T-cell (primary cell): ENCODE data around the gene AKAP6. TPM values are rescaled to one million over a fixed set of nuclear protein-coding genes. Genes with fewer than 3 reads are reported as not detected.
"Not testable (repeated sequence)": the region's sequence is repeated elsewhere in the genome, so short reads cannot be mapped to it uniquely, and the experiment has no call there.

Experiments
- ATAC-seq, 4 experiments: fragments of 200-7000 bp in 3 of 4; fragments of 150-1000 bp in 1 of 4; cut with Tn5 transposase; replicated peaks in 1 of 4; 1 replicate in 3 of 4; 2 replicates in 1 of 4; pipeline ENCODE4 v1.10.0; 2021; ENCODE audit warnings: moderate library complexity in 3 of 4, mild to moderate bottlenecking in 2 of 4, moderate number of reproducible peaks in 1 of 4
- CTCF ChIA-PET, 2 donors: fragments of 300-600 bp; sonication (Branson Sonifier 250); formaldehyde crosslinking; loops; one replicate each; lab custom pipeline; 2022; ENCODE audit warnings: antibody characterized with exemption in 2 of 2; lab: Charles Lee
- POLR2A ChIA-PET, 2 donors: fragments of 300-600 bp; sonication (Branson Sonifier 250); formaldehyde crosslinking; loops; one replicate each; lab custom pipeline; 2022; ENCODE audit warnings: antibody characterized with exemption in 2 of 2; lab: Charles Lee
- DNase-seq, 35 experiments: peaks; one replicate each; pipeline versions ENCODE4 v3.0.0 to v3.0.0-alpha.2; 2013 to 2023
- H3K27ac ChIP-seq: one replicate; pipeline ENCODE4 v1.5.1; 2013; ENCODE audit warnings: low read length
- H3K27me3 ChIP-seq, 2 experiments: replicated peaks in 1 of 2; 1 replicate in 1 of 2; 2 replicates in 1 of 2; pipeline versions ENCODE4 v1.6.1 to v1.7.0; 2013; ENCODE audit warnings: low read length in 1 of 2, mixed read lengths in 1 of 2; ENCODE audit not compliant: control insufficient read depth in 2 of 2, insufficient read depth in 2 of 2; ENCODE audit errors: extremely low read depth in 1 of 2
- H3K36me3 ChIP-seq, 2 donors: 1 replicate in 1 of 2; 2 replicates in 1 of 2; pipeline versions ENCODE4 v1.6.1 to v1.7.0; 2013; ENCODE audit warnings: low read length in 1 of 2; ENCODE audit not compliant: control insufficient read depth in 2 of 2, insufficient read depth in 1 of 2; ENCODE audit errors: extremely low read depth in 1 of 2
- H3K4me1 ChIP-seq, 2 experiments: 1 replicate in 1 of 2; 2 replicates in 1 of 2; pipeline versions ENCODE4 v1.6.1 to v1.7.0; 2013; ENCODE audit warnings: low read length in 2 of 2, mixed read lengths in 1 of 2; ENCODE audit not compliant: insufficient read depth in 2 of 2, control insufficient read depth in 1 of 2; ENCODE audit errors: extremely low read depth in 1 of 2
- H3K4me3 ChIP-seq, 2 donors: 1 replicate in 1 of 2; 2 replicates in 1 of 2; pipeline versions ENCODE4 v1.5.1 to v1.7.0; 2013; ENCODE audit warnings: mild to moderate bottlenecking in 2 of 2, low read length in 1 of 2, moderate library complexity in 1 of 2; ENCODE audit not compliant: control insufficient read depth in 1 of 2; ENCODE audit errors: extremely low read depth in 1 of 2
- H3K9me3 ChIP-seq: 2 replicates; pipeline ENCODE4 v1.7.0; 2013
- H3K27ac Mint-ChIP-seq, 2 donors: one replicate each; pipeline ENCODE4 v1.8.0; 2020 to 2021; ENCODE audit warnings: mild to moderate bottlenecking in 2 of 2, mixed read lengths in 2 of 2
- H3K27me3 Mint-ChIP-seq, 2 donors: one replicate each; pipeline ENCODE4 v1.8.0; 2021 to 2022; ENCODE audit warnings: mixed read lengths in 2 of 2
- H3K36me3 Mint-ChIP-seq: one replicate; pipeline ENCODE4 v1.8.0; 2021; ENCODE audit warnings: mixed read lengths
- H3K4me1 Mint-ChIP-seq, 3 donors: one replicate each; pipeline ENCODE4 v1.8.0; 2020 to 2022; ENCODE audit warnings: mixed read lengths in 3 of 3, mild to moderate bottlenecking in 1 of 3
- H3K4me3 Mint-ChIP-seq, 3 donors: one replicate each; pipeline ENCODE4 v1.8.0; 2020 to 2022; ENCODE audit warnings: mild to moderate bottlenecking in 3 of 3, mixed read lengths in 3 of 3, moderate library complexity in 3 of 3
- H3K9me3 Mint-ChIP-seq, 3 donors: one replicate each; pipeline ENCODE4 v1.8.0; 2020 to 2022; ENCODE audit warnings: mixed read lengths in 3 of 3
- WGBS: methylation state at CpG from one replicate; pipeline ENCODE4 v1.1.5; 2013; ENCODE audit warnings: missing lambda C conversion rate; ENCODE audit not compliant: insufficient coverage; 5-methylcytosine and 5-hydroxymethylcytosine counted together
- total RNA-seq, 35 experiments: library from RNA in 6 of 35; stranded (reverse) in 6 of 35; fragments of 120-200 nt in 1 of 35; gene quantifications; one replicate each; pipeline versions ENCODE4 v1.2.1 to v1.2.4 and lab custom pipeline; 2013 to 2026

The AKAP6 gene
- total RNA-seq, 5 donors from 2014 or later (not counting 1 experiment from before 2014, with no cell fraction given), result 1.7 to 6.6 (median 2.6) TPM

GRCh38 chr14:32366256-32366879 is 37.3 kb downstream of the AKAP6 start:
- peaks cover 0 to 3% of the 10 kb centered on the region in 2 experiments for H3K27me3 ChIP-seq
- no peaks in the 10 kb centered on the region for H3K36me3 ChIP-seq
- ATAC-seq (no peak), DNase-seq (no peak)
- H3K4me3 Mint-ChIP-seq, result no peak overlapping the region
- no peak overlapping the region for H3K27ac Mint-ChIP-seq
- no peaks in the 10 kb centered on the region for H3K9me3 Mint-ChIP-seq
- ChIA-PET CTCF (no interaction called here), POLR2A (interaction anchor here in 1 of 2 donors (0.6 kb wide), 1 partner anchor 852 kb away, joined by 3 read pairs; no protein-coding TSS in a partner anchor)
- no peaks in the 10 kb centered on the region for H3K4me1 Mint-ChIP-seq
- no peaks in the 10 kb centered on the region for H3K27me3 Mint-ChIP-seq
- no peak overlapping the region for H3K4me3 ChIP-seq
- no peaks in the 10 kb centered on the region for H3K4me1 ChIP-seq
- H3K9me3 ChIP-seq, result no peaks in the 10 kb centered on the region
- no peaks in the 10 kb centered on the region for H3K36me3 Mint-ChIP-seq
- H3K27ac ChIP-seq, result no peak overlapping the region

- Histone ChIP-seq H3K36me3 (no peaks in the 10 kb centered on the region), H3K9me3 (no peaks in the 10 kb centered on the region), H3K4me1 (no peaks in the 10 kb centered on the region), H3K27me3 (peaks cover 0 to 3% of the 10 kb centered on the region in 2 experiments), H3K4me3 (no peak overlapping the region), H3K27ac (no peak overlapping the region)
- Mint-ChIP-seq H3K4me3 (no peak overlapping the region), H3K27ac (no peak overlapping the region), H3K4me1 (no peaks in the 10 kb centered on the region), H3K9me3 (no peaks in the 10 kb centered on the region), H3K27me3 (no peaks in the 10 kb centered on the region), H3K36me3 (no peaks in the 10 kb centered on the region)
- DNase-seq (no peak), ATAC-seq (no peak)
- CTCF ChIA-PET, result no interaction called here
- POLR2A ChIA-PET, result no interaction called here
- WGBS, result 100% methylated on average over 1 of the region's 4 CpGs
Measured at GRCh38 chr14:32366986-32367385, 37.9 kb downstream of the AKAP6 start.

DNA sequence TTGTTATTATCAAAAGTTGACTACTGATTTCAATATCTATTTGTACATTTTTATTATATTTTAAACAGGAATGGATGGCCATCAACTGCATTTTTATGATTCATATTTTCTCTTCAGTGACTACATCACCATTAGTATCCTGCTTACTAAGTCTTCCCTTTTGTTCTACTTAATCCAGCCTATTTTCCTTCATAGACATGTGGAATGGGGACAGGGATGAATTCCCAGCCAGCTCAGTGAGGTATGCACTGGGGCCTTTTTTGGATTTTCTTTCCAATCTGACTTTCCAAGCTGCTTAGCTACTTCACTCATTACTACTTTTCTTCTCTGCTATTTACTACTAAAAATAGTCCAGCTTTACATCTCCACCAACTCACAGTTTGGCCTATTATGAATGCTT is 38.4 kb downstream of the AKAP6 start:
- no peaks in the 10 kb centered on the region for H3K4me1 ChIP-seq
- DNase-seq, result no peak
- H3K27me3 Mint-ChIP-seq, result no peaks in the 10 kb centered on the region
- H3K4me3 Mint-ChIP-seq, result no peak overlapping the region
- no peaks in the 10 kb centered on the region for H3K9me3 Mint-ChIP-seq
- no peak overlapping the region for H3K27ac Mint-ChIP-seq
- H3K9me3 ChIP-seq, result no peaks in the 10 kb centered on the region
- H3K4me3 ChIP-seq, result no peak overlapping the region
- no peaks in the 10 kb centered on the region for H3K36me3 Mint-ChIP-seq
- no peaks in the 10 kb centered on the region for H3K4me1 Mint-ChIP-seq
- ATAC-seq, result no peak
- ChIA-PET POLR2A (no interaction called here), CTCF (no interaction called here)
- H3K27ac ChIP-seq, result no peak overlapping the region
- H3K36me3 ChIP-seq, result no peaks in the 10 kb centered on the region
- H3K27me3 ChIP-seq, result peaks cover 0 to 3% of the 10 kb centered on the region in 2 experiments

- no peaks in the 10 kb centered on the region for H3K36me3 Mint-ChIP-seq
- ATAC-seq, result no peak
- POLR2A ChIA-PET, result no interaction called here
Measured at GRCh38 chr14:32368107-32368506, 39.0 kb downstream of the AKAP6 start.

GRCh38 chr14:32370714-32371113 is 41.6 kb downstream of the AKAP6 start:
- ATAC-seq (no peak), DNase-seq (no peak)
- no peaks in the 10 kb centered on the region for H3K9me3 ChIP-seq
- Mint-ChIP-seq H3K4me1 (no peaks in the 10 kb centered on the region), H3K9me3 (no peaks in the 10 kb centered on the region), H3K27me3 (peaks cover 0 to 4% of the 10 kb centered on the region in 2 donors), H3K36me3 (no peaks in the 10 kb centered on the region), H3K27ac (no peak overlapping the region), H3K4me3 (no peak overlapping the region)
- H3K27ac ChIP-seq, result no peak overlapping the region
- POLR2A ChIA-PET, result no interaction called here
- CTCF ChIA-PET, result no interaction called here
- no peaks in the 10 kb centered on the region for H3K36me3 ChIP-seq
- H3K27me3 ChIP-seq, result no peaks in the 10 kb centered on the region
- no peaks in the 10 kb centered on the region for H3K4me1 ChIP-seq
- no peak overlapping the region for H3K4me3 ChIP-seq
- WGBS, result no CpG with 5 or more reads among the region's 1 CpG

More at GRCh38 chr14:32368107-32368506, 39.0 kb downstream of the AKAP6 start:
- no peaks in the 10 kb centered on the region for H3K4me1 Mint-ChIP-seq
- no peak overlapping the region for H3K27ac ChIP-seq
- no peaks in the 10 kb centered on the region for H3K36me3 ChIP-seq
- no peaks in the 10 kb centered on the region for H3K4me1 ChIP-seq
- H3K27me3 ChIP-seq, result peaks cover 0 to 3% of the 10 kb centered on the region in 2 experiments
- no peak overlapping the region for H3K4me3 ChIP-seq
- no peaks in the 10 kb centered on the region for H3K9me3 Mint-ChIP-seq
- no peak for DNase-seq
- no peak overlapping the region for H3K4me3 Mint-ChIP-seq
- H3K27ac Mint-ChIP-seq, result no peak overlapping the region
- CTCF ChIA-PET, result no interaction called here
- 90% methylated on average over 1 of the region's 3 CpGs for WGBS
- H3K9me3 ChIP-seq, result no peaks in the 10 kb centered on the region
- peaks cover 0 to 2% of the 10 kb centered on the region in 2 donors for H3K27me3 Mint-ChIP-seq

DNA sequence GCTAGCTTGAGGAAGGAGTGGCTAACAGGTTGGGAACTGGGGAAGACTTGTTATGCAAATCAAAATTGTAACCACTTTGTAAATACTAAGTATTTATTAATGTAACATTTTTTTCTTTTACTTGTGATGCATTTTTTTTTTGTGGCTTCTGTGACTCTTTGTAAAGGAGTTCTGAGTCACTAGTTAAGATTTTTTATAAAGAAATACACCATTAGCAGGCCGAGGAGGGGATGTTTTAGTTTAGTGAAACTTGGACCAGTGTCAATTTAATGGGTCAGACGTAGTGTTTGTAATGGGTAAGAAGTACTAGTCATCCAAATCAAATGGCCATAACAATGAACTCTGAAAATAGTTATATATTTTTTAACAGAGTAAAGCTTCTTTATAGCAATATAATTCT is 43.1 kb downstream of the AKAP6 start:
- ChIA-PET POLR2A (no interaction called here), CTCF (no interaction called here)
- Mint-ChIP-seq H3K36me3 (no peaks in the 10 kb centered on the region), H3K27ac (no peak overlapping the region), H3K4me3 (no peak overlapping the region), H3K27me3 (peaks cover 0 to 4% of the 10 kb centered on the region in 2 donors), H3K4me1 (no peaks in the 10 kb centered on the region), H3K9me3 (no peaks in the 10 kb centered on the region)
- WGBS, result no CpG with 5 or more reads among the region's 2 CpGs
- H3K4me3 ChIP-seq, result no peak overlapping the region
- H3K36me3 ChIP-seq, result no peaks in the 10 kb centered on the region
- DNase-seq, result no peak
- H3K4me1 ChIP-seq, result no peaks in the 10 kb centered on the region
- no peak for ATAC-seq
- H3K27me3 ChIP-seq, result no peaks in the 10 kb centered on the region
- no peak overlapping the region for H3K27ac ChIP-seq
- no peaks in the 10 kb centered on the region for H3K9me3 ChIP-seq

DNA sequence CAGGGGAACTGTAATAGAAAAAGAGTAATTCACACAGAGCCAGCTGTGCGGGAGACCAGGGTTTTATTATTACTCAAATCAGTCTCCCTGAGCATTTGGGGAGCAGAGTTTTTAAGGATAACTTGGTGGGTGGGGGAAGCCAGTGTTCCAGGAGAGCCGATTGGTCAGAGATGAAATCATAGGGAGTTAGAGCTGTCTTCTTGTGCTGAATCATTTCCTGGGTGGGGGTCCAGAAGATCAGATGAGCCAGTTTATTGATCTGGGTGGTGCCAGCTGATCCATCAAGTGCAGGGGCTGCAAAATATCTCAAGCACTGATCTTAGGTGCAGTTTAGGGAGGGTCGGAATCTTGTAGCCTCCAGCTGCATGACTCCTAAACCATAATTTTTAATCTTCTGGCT is 44.1 kb downstream of the AKAP6 start:
- H3K27ac ChIP-seq, H3K27me3 ChIP-seq, H3K4me3 ChIP-seq, ATAC-seq, H3K9me3 ChIP-seq, H3K4me1 ChIP-seq, H3K4me1 Mint-ChIP-seq, H3K9me3 Mint-ChIP-seq, H3K27me3 Mint-ChIP-seq, H3K4me3 Mint-ChIP-seq, H3K36me3 ChIP-seq, H3K27ac Mint-ChIP-seq, POLR2A ChIA-PET, H3K36me3 Mint-ChIP-seq, DNase-seq: not testable (repeated sequence)
- whole genome bisulfite sequencing, result 50% methylated on average over 1 of the region's 3 CpGs
- CTCF ChIA-PET, result interaction anchor here in 1 of 2 donors (0.6 kb wide), 1 partner anchor 1562 kb away, joined by 6 read pairs; no protein-coding TSS in a partner anchor
